ENCODE data around the gene STX16. TPM values are rescaled to one million over a fixed set of nuclear protein-coding genes. Genes with fewer than 3 reads are reported as not detected.

The STX16 gene
- total RNA-seq, 1 experiment from 2014 or later: 93.3 TPM

- BruUV-seq (replicated peaks): no TSS peak
- Mint-ChIP-seq H3K4me3 (ENCODE audit: unreplicated experiment) (no peak overlapping the region), H3K36me3 (ENCODE audit: insufficient read depth, unreplicated experiment) (peaks cover 19% of the 10 kb centered on the region), H3K4me1 (ENCODE audit: insufficient read depth, unreplicated experiment) (no peaks in the 10 kb centered on the region), H3K27ac (ENCODE audit: low read depth, unreplicated experiment) (no peak overlapping the region), H3K9me3 (ENCODE audit: unreplicated experiment) (no peaks in the 10 kb centered on the region), H3K27me3 (ENCODE audit: insufficient read depth, unreplicated experiment) (no peaks in the 10 kb centered on the region)
- no peak for TF ChIP-seq CTCF (IDR thresholded peaks at IDR 0.05; ENCODE audit: unreplicated experiment)
- ChIA-PET CTCF (no interaction called here), POLR2A (no interaction called here)
- DNase-seq (ENCODE audit: unreplicated experiment): no peak
- intact Hi-C loops (cut with micrococcal nuclease): no loop called here
These were observed 47.0 kb downstream of the STX16 start for GRCh38 chr20:58697867-58698703.

DNA sequence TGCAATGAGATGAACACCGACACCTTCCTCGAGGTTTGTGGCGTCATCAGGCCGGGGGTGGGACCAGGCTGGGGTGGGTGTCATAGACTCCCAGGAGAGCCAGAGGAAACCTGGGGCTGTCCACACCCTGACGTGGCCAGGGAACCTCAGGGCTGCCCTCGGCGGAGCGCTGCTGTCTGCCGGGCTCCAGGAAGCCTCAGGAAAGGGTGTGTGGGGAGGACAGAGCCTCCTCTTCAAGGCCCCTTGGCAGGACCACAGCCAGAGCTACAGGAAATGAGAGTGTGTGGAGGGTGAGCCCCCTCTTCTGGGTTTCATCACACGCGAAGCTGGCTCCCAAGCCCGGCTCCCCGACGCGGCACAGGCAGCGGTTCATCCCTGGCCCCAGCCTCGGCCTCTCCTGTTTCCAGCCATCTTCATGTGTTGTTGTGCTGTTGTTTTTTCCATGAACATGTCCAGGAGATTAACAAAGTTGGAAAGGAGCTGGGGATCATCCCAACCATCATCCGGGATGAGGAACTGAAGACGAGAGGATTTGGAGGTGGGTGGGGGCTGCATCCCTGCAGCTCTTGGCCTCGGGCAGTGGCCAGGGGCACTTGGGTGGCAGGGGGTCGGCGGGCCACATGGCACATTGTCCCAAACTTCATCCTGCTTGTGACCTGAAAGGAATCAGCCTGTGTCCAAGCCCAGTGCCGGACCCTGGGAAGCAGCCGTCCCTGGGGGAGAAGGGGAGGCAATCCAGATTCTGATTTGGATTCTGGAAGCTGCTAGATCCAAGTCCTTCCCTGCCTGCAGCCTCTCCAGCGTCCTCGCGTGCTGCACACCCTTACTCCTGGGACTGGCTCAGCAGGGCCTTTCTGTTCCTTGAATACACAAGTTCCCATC lies 47.9 kb downstream of the STX16 start:
- ChIA-PET CTCF (interaction anchor here (0.5 kb wide), 1 partner anchor 20 kb away, joined by 3 read pairs; no protein-coding TSS in a partner anchor), POLR2A (no interaction called here)
- no peak for TF ChIP-seq CTCF (IDR thresholded peaks at IDR 0.05; ENCODE audit: unreplicated experiment)
- H3K27ac Mint-ChIP-seq (ENCODE audit: low read depth, unreplicated experiment): no peak overlapping the region
- H3K4me3 Mint-ChIP-seq (ENCODE audit: unreplicated experiment): no peak overlapping the region
- no peak for DNase-seq (ENCODE audit: unreplicated experiment)
- no peaks in the 10 kb centered on the region for H3K4me1 Mint-ChIP-seq (ENCODE audit: insufficient read depth, unreplicated experiment)
- no peaks in the 10 kb centered on the region for H3K27me3 Mint-ChIP-seq (ENCODE audit: insufficient read depth, unreplicated experiment)
- peaks cover 22% of the 10 kb centered on the region for H3K36me3 Mint-ChIP-seq (ENCODE audit: insufficient read depth, unreplicated experiment)
- no peaks in the 10 kb centered on the region for H3K9me3 Mint-ChIP-seq (ENCODE audit: unreplicated experiment)
- BruUV-seq (replicated peaks): no TSS peak
- intact Hi-C loops (cut with micrococcal nuclease): no loop called here

- Mint-ChIP-seq H3K9me3 (ENCODE audit: unreplicated experiment) (no peaks in the 10 kb centered on the region), H3K4me1 (ENCODE audit: insufficient read depth, unreplicated experiment) (no peaks in the 10 kb centered on the region), H3K4me3 (ENCODE audit: unreplicated experiment) (no peak overlapping the region), H3K36me3 (ENCODE audit: insufficient read depth, unreplicated experiment) (peaks cover 22% of the 10 kb centered on the region), H3K27ac (ENCODE audit: low read depth, unreplicated experiment) (no peak overlapping the region), H3K27me3 (ENCODE audit: insufficient read depth, unreplicated experiment) (no peaks in the 10 kb centered on the region)
- no peak for DNase-seq (ENCODE audit: unreplicated experiment)
- ChIA-PET POLR2A (no interaction called here), CTCF (no interaction called here)
- no TSS peak for BruUV-seq (replicated peaks)
- intact Hi-C loops (cut with micrococcal nuclease): no loop called here
- TF ChIP-seq CTCF (IDR thresholded peaks at IDR 0.05; ENCODE audit: unreplicated experiment): no peak
These were observed 48.6 kb downstream of the STX16 start for GRCh38 chr20:58699623-58700107.

- no peaks in the 10 kb centered on the region for H3K9me3 Mint-ChIP-seq (ENCODE audit: unreplicated experiment)
- no TSS peak for BruUV-seq (replicated peaks)
These were observed 49.2 kb downstream of the STX16 start for GRCh38 chr20:58700121-58700821.

More at GRCh38 chr20:58700121-58700821, 49.2 kb downstream of the STX16 start:
- no peak for TF ChIP-seq CTCF (IDR thresholded peaks at IDR 0.05; ENCODE audit: unreplicated experiment)
- H3K27ac Mint-ChIP-seq (ENCODE audit: low read depth, unreplicated experiment): no peak overlapping the region
- no peak for DNase-seq (ENCODE audit: unreplicated experiment)
- no peak overlapping the region for H3K4me3 Mint-ChIP-seq (ENCODE audit: unreplicated experiment)
- H3K27me3 Mint-ChIP-seq (ENCODE audit: insufficient read depth, unreplicated experiment): no peaks in the 10 kb centered on the region
- H3K36me3 Mint-ChIP-seq (ENCODE audit: insufficient read depth, unreplicated experiment): peaks cover 25% of the 10 kb centered on the region
- ChIA-PET CTCF (no interaction called here), POLR2A (no interaction called here)
- intact Hi-C loops (cut with micrococcal nuclease): no loop called here
- H3K4me1 Mint-ChIP-seq (ENCODE audit: insufficient read depth, unreplicated experiment): no peaks in the 10 kb centered on the region

All from MCF 10A (cell line).